Brain pericyte (primary cell): Measurements from ENCODE around the gene B4GALT3.
A peak's percentile ranks its signal among the peaks of the same experiment; 100 is the strongest.

ENCODE experiments used
- DNase-seq: peaks from one replicate; pipeline ENCODE4 v3.0.0-alpha.2; 2012; ENCODE audit warnings: low read depth, low spot score

Gene B4GALT3

DNA sequence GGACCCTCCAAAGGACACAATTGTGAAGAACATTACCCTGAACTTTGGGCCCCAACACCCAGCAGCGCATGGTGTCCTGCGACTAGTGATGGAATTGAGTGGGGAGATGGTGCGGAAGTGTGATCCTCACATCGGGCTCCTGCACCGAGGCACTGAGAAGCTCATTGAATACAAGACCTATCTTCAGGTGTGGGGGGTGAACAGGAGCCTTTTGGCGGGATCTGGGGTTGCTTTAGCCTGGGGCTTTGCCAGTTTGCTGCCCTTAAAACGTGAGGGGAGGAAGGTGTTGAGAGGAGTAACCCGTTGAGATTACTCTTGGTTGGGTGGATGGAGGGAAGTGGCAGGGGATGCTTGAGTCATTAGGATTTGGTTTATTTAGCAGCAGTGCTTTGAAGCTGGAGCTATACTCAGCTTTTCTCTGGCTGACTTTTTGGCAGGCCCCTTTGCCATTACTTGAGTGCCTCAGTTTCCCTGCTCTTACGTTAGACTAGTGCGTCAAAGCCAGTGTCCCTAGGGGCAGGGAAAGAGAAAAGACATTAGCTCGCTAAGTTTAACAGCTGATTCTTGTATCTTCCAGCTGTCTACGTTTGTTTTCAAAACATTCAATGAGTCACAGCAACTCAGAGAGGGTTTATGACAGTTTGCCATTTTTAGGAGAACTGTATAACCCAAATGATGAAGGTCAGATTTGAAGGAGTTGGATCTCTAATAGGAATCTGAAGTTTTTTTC is 29.3 kb upstream of the B4GALT3 start:
- DNase-seq: no peak

GRCh38 chr1:161201836-161202712 is 24.8 kb upstream of the B4GALT3 start, which contains the start of gene NDUFS2:
Gene NDUFS2, plus strand, starts transcription at chr1:161202367. Its CDS starts 19 bp downstream, at chr1:161202386.
- DNase-seq: peak; percentile 93

DNA sequence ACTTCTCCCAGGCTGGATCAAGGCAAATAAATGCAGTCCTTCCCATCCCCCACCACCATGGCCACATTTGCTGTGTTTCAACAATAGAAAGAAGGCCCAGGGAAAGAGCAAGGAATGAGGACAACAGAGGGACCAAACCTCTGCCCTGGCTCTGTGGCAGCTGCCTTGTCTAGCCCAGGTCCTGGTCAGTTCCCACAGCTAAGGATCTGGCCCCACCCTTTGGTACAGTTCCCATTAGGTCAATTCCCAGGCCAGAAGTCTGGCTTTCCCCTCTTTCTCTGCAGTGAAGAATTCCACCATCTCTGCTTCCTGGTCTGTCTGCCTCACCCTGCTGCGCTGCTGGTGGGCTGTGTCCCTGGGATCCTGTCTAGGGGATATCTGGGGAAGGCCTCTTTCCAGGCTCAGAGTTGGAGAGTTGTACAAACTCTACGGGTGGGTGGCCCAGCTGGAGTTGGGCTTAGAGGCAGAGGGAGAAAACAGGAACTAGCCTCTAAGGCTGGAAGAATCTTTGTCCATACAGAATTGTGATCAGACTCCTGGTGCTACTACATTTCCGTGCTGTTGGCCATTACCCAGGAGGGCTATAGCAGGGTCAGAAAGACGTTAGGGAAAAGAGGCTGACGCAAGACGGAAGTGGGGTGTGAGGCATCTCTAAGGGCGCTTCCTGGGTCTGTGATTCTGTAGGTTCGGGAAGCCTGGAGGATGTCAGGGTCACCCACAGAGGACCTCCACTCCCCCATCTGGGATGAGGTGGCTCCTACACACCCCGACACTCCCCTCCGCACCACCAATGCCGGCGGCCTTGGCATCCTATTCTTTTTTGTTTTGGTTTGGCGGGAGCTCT is 23.9 kb upstream of the B4GALT3 start:
- DNase-seq: no peak

DNA sequence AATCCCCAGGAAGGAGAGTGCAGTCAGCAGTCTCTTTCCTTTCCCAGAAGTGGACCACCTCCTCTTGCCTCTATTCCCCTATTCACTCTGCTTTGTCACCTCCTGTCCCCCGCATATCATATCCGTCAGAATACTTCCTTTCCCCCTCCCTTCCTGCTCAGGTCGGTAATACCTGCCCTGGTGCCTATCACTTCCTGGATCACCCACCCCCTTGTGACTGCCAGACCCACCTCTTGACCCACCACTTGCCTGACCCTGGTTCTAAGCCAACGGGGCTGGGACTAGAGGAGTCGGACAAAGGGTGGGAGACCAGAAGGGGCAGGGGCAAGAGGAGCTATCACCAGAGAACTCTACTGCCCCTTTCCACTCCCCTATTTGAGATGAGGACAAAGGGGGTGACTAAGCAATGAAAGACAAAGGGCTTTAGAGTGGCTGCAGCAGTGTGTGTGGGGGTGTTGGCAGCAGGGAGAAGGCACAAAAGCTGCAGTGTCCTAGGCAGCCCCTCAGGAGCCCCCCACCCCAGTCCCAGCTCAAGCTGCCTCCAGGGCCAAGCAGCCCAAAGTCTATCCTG is 23.2 kb upstream of the B4GALT3 start:
- no peak for DNase-seq

GRCh38 chr1:161199506-161200139 is 22.3 kb upstream of the B4GALT3 start:
- DNase-seq: no peak

GRCh38 chr1:161198897-161199431 is 21.7 kb upstream of the B4GALT3 start, which contains the start of gene ADAMTS4:
Gene ADAMTS4, minus strand, starts transcription at chr1:161199054. Its CDS starts 427 bp downstream, at chr1:161198627.
- DNase-seq: no peak

DNA sequence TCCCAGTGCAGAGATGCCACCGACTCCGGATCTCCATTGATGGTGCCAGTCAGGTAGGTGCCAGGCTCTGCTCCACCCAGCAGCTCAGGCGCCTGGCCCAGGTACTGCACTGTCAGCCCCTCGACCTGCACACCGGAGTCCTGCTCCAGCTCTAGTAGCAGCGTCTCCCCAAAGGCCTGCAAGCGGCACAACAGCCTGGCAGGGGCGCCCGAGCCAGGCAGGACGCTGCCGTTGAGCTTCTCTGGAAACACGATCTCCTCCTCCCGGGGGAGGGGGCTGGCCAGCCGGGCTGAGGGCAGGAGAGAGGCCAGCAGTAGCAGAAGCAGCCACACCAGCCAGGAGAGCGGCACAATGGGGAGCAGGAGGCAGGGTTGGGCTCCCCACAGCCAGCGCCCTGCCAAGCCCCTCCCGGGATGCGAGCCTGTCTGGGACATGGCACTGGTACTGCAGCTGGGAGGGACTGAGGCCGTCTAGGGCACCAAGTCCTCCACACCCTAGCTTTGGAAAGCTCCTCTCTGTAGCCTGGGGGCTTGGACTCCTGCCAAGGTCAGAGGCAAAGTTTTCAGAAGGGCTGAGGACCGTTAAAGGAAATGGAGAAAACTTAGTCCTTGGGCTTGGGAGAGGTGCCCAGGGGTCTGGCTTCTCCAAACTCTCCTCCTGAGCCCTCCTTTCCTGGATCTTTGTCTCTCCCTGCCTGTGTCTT is 21.0 kb upstream of the B4GALT3 start:
- DNase-seq: no peak

- DNase-seq: no peak
These were observed 20.4 kb upstream of the B4GALT3 start for GRCh38 chr1:161197560-161198193.

GRCh38 chr1:161196521-161197451 is 19.5 kb upstream of the B4GALT3 start:
- peak; percentile 61 for DNase-seq

DNA sequence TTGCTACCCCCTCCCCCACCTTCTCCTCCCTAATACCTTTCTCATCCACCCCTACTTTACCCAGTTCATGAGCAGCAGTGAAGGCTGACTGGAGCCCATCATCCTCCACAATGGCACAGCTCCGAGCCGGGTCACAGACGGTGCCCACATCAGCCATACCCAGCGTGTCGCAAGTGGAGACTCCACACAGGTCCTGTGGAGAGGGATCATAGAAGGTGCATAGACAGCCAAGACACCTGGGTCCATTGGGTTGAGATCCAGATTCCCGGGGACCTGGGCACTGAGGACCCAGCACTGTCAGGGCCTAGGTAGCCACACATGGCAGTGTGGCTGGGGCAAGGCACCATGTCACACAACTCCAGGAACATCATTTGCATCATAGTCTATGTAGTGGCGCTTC is 18.8 kb upstream of the B4GALT3 start:
- no peak for DNase-seq

DNA sequence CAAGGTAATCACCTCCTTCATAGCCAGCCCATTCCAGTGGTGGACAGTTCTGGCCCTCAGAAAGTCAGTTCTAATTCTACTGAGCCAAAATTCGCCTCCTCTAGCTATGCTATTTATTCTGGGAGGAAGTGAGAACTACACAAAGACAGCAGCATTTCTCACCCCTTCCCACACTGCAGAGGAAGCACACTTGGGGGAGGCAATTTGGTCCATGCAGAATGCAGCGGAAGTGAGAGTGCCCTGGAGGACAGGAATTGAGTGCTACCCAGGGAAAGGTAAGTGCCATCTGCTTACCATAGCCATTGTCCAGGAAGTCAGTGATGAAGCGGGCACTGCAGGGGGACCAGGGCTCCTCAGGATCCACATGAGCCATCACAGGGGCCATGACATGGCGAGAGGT is 17.9 kb upstream of the B4GALT3 start:
- DNase-seq: no peak

DNA sequence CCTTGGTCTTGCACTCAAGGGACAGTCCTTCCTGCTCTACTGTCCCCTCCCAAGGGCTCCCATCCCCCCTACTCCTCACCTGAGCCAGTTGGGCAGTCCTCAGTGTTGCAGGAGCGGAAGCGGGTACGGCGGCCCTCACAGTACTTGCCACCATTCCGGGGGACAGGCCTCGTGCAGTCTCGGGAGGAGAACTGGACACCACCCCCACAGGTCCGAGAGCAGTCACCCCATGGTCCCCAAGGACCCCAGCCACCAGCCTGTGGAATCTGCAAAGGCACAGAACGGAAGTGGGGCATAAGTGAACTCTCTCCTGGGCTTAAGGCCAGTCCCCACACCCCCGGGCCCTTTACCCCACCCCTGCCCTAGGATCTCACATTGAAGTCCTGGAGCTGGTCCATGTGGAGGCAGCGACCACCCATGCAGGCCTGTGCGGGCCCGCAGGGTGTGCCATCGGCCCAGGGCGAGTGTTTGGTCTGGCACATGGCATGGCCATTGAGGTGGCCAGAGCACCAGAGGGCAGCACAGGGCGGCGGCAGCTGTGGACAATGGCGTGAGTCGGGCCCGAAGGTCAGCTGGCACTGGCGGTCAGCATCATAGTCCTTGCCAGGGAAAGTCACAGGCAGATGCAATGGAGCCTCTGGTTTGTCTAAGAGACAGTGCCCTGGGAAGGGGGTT is 16.4 kb upstream of the B4GALT3 start:
- DNase-seq: no peak

GRCh38 chr1:161192476-161193465 is 15.5 kb upstream of the B4GALT3 start:
- no peak for DNase-seq

DNA sequence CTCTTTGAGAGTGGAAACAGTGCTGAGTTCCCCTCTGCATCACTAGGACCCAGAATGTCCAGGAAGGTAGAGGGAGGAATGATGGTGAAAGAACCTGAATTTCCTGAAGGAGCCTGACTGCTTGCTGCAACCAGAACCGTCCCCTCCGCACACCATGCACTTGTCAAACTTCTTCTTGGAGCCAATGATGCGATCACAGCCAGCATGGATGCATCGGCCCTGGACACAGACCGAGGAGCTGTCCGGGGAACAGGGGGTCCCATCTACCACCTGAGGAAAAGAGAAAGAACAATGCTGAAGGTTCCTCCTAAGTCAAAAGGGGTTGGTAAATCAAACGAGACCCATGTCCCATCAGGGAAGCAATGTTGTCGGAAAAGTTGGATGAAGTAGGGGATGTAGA is 14.7 kb upstream of the B4GALT3 start:
- DNase-seq: no peak

GRCh38 chr1:161190962-161191521 is 13.7 kb upstream of the B4GALT3 start:
- no peak for DNase-seq

DNA sequence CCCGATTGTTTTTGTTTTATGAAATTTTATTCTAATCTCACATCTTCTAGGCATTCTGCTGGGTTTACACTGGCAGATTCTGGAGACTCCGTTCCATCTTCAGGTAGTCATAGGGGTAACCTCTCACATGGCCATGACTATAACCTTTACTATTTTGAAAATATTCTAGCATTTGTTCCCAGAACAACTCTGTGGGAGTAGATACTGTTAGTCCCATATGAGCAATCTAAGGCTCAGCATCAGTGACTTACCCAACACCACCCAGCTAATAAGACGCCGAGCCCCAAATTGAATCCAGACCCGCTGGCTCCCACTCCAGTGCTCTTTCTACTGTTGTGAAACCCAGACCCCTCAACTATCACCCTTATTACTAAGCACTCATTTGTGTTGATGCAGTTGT is 11.7 kb upstream of the B4GALT3 start:
- DNase-seq: no peak
